H9 (cell line): Measurements from ENCODE around the gene USP26. TPM values are rescaled to one million over a fixed set of nuclear protein-coding genes. Genes with fewer than 3 reads are reported as not detected.

Experiments
- DNase-seq: peaks from one replicate; pipeline ENCODE4 v3.0.0-alpha.2; 2017
- H2AFZ ChIP-seq: one replicate; pipeline ENCODE4 v1.6.1; 2013; ENCODE audit warnings: mild to moderate bottlenecking, low read length, control low read depth, moderate library complexity
- H2AK5ac ChIP-seq: 2 replicates; pipeline ENCODE4 v1.6.1; 2013; ENCODE audit warnings: low read length, control low read depth, mixed read lengths; ENCODE audit not compliant: insufficient read length
- H2BK120ac ChIP-seq: one replicate; pipeline ENCODE4 v1.6.1; 2013; ENCODE audit warnings: low read depth, mild to moderate bottlenecking, low read length, control low read depth, inconsistent platforms; ENCODE audit not compliant: poor library complexity, severe bottlenecking
- H2BK12ac ChIP-seq: 2 replicates; pipeline ENCODE4 v1.6.1; 2013; ENCODE audit warnings: low read length, control low read depth, mixed read lengths, low read depth; ENCODE audit not compliant: insufficient read length
- H2BK15ac ChIP-seq: 2 replicates; pipeline ENCODE4 v1.6.1; 2013; ENCODE audit warnings: low read depth, low read length, control low read depth
- H2BK20ac ChIP-seq: one replicate; pipeline ENCODE4 v1.6.1; 2013; ENCODE audit warnings: low read depth, mild to moderate bottlenecking, low read length, control low read depth, inconsistent platforms; ENCODE audit not compliant: poor library complexity, severe bottlenecking
- H2BK5ac ChIP-seq: 2 replicates; pipeline ENCODE4 v1.6.1; 2013; ENCODE audit warnings: low read length, control low read depth, mixed read lengths; ENCODE audit not compliant: insufficient read length
- H3K14ac ChIP-seq: 2 replicates; pipeline ENCODE4 v1.6.1; 2013; ENCODE audit warnings: low read length, control low read depth; ENCODE audit not compliant: insufficient read depth
- H3K18ac ChIP-seq: 2 replicates; pipeline ENCODE4 v1.6.1; 2013; ENCODE audit warnings: low read depth, mild to moderate bottlenecking, mixed read lengths, low read length, control low read depth; ENCODE audit not compliant: insufficient read length
- H3K23ac ChIP-seq: 2 replicates; pipeline ENCODE4 v1.6.1; 2013; ENCODE audit warnings: low read length, control low read depth, mixed read lengths, low read depth; ENCODE audit not compliant: insufficient read length
- H3K23me2 ChIP-seq: 2 replicates; pipeline ENCODE4 v1.6.1; 2013; ENCODE audit warnings: low read depth, mild to moderate bottlenecking, mixed read lengths, low read length, control low read depth; ENCODE audit not compliant: insufficient read length, poor library complexity, severe bottlenecking
- H3K27ac ChIP-seq: 2 replicates; pipeline ENCODE4 v1.5.1; 2013; ENCODE audit warnings: low read length, control low read depth, mixed read lengths, low read depth; ENCODE audit not compliant: insufficient read length
- H3K27me3 ChIP-seq: 2 replicates; pipeline ENCODE4 v1.6.1; 2013; ENCODE audit warnings: low read length, control low read depth, inconsistent platforms; ENCODE audit not compliant: insufficient read depth
- H3K4ac ChIP-seq: 2 replicates; pipeline ENCODE4 v1.6.1; 2013; ENCODE audit warnings: low read depth, mild to moderate bottlenecking, control low read depth, inconsistent platforms, low read length, moderate library complexity
- H3K4me1 ChIP-seq: 2 replicates; pipeline ENCODE4 v1.6.1; 2013; ENCODE audit warnings: low read length, control low read depth, inconsistent platforms; ENCODE audit not compliant: insufficient read depth
- H3K4me2 ChIP-seq: 2 replicates; pipeline ENCODE4 v1.6.1; 2013; ENCODE audit warnings: low read length, control low read depth, mixed read lengths; ENCODE audit not compliant: insufficient read length, insufficient read depth
- H3K56ac ChIP-seq: 2 replicates; pipeline ENCODE4 v1.6.1; 2013; ENCODE audit warnings: low read depth, mild to moderate bottlenecking, mixed read lengths, low read length, control low read depth; ENCODE audit not compliant: insufficient read length
- H3K79me1 ChIP-seq: 2 replicates; pipeline ENCODE4 v1.6.1; 2013; ENCODE audit warnings: low read depth, mild to moderate bottlenecking, moderate library complexity, low read length, control low read depth, inconsistent platforms; ENCODE audit not compliant: insufficient read depth, poor library complexity, severe bottlenecking
- H3K79me2 ChIP-seq: 2 replicates; pipeline ENCODE4 v1.6.1; 2013; ENCODE audit warnings: low read length, control low read depth, inconsistent platforms; ENCODE audit not compliant: insufficient read depth
- H3K9ac ChIP-seq: 2 replicates; pipeline ENCODE4 v1.6.1; 2013; ENCODE audit warnings: low read length, control low read depth, mixed read lengths; ENCODE audit not compliant: insufficient read length; ENCODE audit errors: extremely low read depth
- H3K9me3 ChIP-seq: one replicate; pipeline ENCODE4 v1.6.1; 2013; ENCODE audit warnings: low read depth, low read length, inconsistent platforms; ENCODE audit not compliant: control insufficient read depth
- H3T11ph ChIP-seq: one replicate; pipeline ENCODE4 v1.6.1; 2013; ENCODE audit warnings: mild to moderate bottlenecking, low read length, control low read depth, inconsistent platforms
- H4K20me1 ChIP-seq: one replicate; pipeline ENCODE4 v1.6.1; 2013; ENCODE audit not compliant: control insufficient read depth, insufficient read length, insufficient read depth
- H4K5ac ChIP-seq: 2 replicates; pipeline ENCODE4 v1.6.1; 2013; ENCODE audit warnings: low read depth, mild to moderate bottlenecking, mixed read lengths, low read length, control low read depth; ENCODE audit not compliant: insufficient read length
- H4K8ac ChIP-seq: replicated peaks from 2 replicates; pipeline ENCODE4 v1.6.1; 2013; ENCODE audit warnings: low read length, control low read depth, mixed read lengths, low read depth; ENCODE audit not compliant: insufficient read length
- H4K91ac ChIP-seq: 2 replicates; pipeline ENCODE4 v1.6.1; 2013; ENCODE audit warnings: low read depth, mild to moderate bottlenecking, moderate library complexity, mixed read lengths, low read length, control low read depth; ENCODE audit not compliant: insufficient read length
- H3K27ac Mint-ChIP-seq, 3 experiments: 2 replicates in 2 of 3; 3 replicates in 1 of 3; pipeline ENCODE4 v1.8.0; 2020 to 2021; ENCODE audit warnings: mixed read lengths in 3 of 3, mild to moderate bottlenecking in 1 of 3, moderate library complexity in 1 of 3
- H3K27me3 Mint-ChIP-seq: 2 replicates; pipeline ENCODE4 v1.8.0; 2021; ENCODE audit warnings: low read depth, mild to moderate bottlenecking, moderate library complexity, mixed read lengths
- H3K36me3 Mint-ChIP-seq, 3 experiments: 2 replicates in 2 of 3; 3 replicates in 1 of 3; pipeline ENCODE4 v1.8.0; 2020 to 2021; ENCODE audit warnings: low read depth in 3 of 3, mixed read lengths in 3 of 3; ENCODE audit not compliant: insufficient read depth in 1 of 3
- H3K4me1 Mint-ChIP-seq, 2 experiments: 2 replicates each; pipeline ENCODE4 v1.8.0; 2020; ENCODE audit warnings: mixed read lengths in 2 of 2
- H3K4me3 Mint-ChIP-seq, 2 experiments: 2 replicates in 1 of 2; 3 replicates in 1 of 2; pipeline ENCODE4 v1.8.0; 2020 to 2021; ENCODE audit warnings: mild to moderate bottlenecking in 2 of 2, mixed read lengths in 2 of 2, moderate library complexity in 1 of 2
- H3K9me3 Mint-ChIP-seq, 2 experiments: 2 replicates in 1 of 2; 3 replicates in 1 of 2; pipeline ENCODE4 v1.8.0; 2020; ENCODE audit warnings: mild to moderate bottlenecking in 2 of 2, mixed read lengths in 2 of 2, moderate library complexity in 1 of 2
- WGBS: extraction: QIAGEN DNeasy Blood & Tissue Kit; methylation state at CpG from one replicate; pipeline ENCODE4 v1.1.7; 2013; ENCODE audit warnings: missing lambda C conversion rate, low lambda C conversion rate, mixed read lengths; ENCODE audit not compliant: insufficient read length; ENCODE audit errors: extremely low coverage; 5-methylcytosine and 5-hydroxymethylcytosine counted together
- total RNA-seq: library from RNA; stranded (reverse); gene quantifications from 2 replicates; pipeline ENCODE4 v1.2.1, GENCODE V29; 2021
- TF ChIP-seq, protein P1 (sequence below): fragments of 200-600 bp; sonication (generic); conservative IDR thresholded peaks from 3 replicates; pipeline ENCODE4 v1.8.0; 2021; ENCODE audit warnings: antibody characterized with exemption, mild to moderate bottlenecking

Gene USP26
- total RNA-seq, 1 experiment from 2014 or later, result not detected

DNA sequence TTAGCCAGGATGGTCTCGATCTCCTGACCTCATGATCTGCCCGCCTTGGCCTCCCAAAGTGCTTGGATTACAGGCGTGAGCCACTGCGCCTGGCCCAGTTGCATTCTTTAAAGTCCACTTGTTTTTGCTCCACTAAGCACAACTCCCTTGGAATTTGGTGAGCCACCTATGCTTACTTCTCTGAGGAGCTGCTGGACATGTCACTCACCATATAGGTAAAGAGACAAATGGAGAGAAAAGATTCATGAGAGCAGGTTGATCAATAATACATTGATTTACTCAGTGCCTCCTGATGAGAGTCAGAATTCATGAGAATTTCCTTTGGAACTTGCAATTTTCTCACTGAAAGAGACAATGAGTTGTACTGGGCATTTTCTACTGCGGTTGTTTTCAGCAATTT is 48.2 kb downstream of the USP26 start:
- no CpG with 5 or more reads among the region's 5 CpGs for WGBS
- no peak overlapping the region for H3K4me3 Mint-ChIP-seq
- no peak overlapping the region for H4K5ac ChIP-seq
- no peak overlapping the region for H4K8ac ChIP-seq
- H3K36me3 Mint-ChIP-seq, result no peaks in the 10 kb centered on the region
- H3K23ac ChIP-seq, result no peak overlapping the region
- TF ChIP-seq, protein P1, sequence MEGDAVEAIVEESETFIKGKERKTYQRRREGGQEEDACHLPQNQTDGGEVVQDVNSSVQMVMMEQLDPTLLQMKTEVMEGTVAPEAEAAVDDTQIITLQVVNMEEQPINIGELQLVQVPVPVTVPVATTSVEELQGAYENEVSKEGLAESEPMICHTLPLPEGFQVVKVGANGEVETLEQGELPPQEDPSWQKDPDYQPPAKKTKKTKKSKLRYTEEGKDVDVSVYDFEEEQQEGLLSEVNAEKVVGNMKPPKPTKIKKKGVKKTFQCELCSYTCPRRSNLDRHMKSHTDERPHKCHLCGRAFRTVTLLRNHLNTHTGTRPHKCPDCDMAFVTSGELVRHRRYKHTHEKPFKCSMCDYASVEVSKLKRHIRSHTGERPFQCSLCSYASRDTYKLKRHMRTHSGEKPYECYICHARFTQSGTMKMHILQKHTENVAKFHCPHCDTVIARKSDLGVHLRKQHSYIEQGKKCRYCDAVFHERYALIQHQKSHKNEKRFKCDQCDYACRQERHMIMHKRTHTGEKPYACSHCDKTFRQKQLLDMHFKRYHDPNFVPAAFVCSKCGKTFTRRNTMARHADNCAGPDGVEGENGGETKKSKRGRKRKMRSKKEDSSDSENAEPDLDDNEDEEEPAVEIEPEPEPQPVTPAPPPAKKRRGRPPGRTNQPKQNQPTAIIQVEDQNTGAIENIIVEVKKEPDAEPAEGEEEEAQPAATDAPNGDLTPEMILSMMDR, result no peak
- H3K79me2 ChIP-seq, result no peaks in the 10 kb centered on the region
- H3K4me2 ChIP-seq, result no peak overlapping the region
- no peaks in the 10 kb centered on the region for H3K27me3 Mint-ChIP-seq
- no peak for DNase-seq
- H3K14ac ChIP-seq, result no peak overlapping the region
- no peaks in the 10 kb centered on the region for H3K79me1 ChIP-seq
- H3K4me1 ChIP-seq, result 0 out of 2 replicates have a peak, but pooled peaks cover 3% of the 10 kb centered on the region
- no peak overlapping the region for H3T11ph ChIP-seq
- no peak overlapping the region for H2BK5ac ChIP-seq
- H3K4ac ChIP-seq, result no peak overlapping the region
- H2BK120ac ChIP-seq, result no peak overlapping the region
- H3K27me3 ChIP-seq, result no peaks in the 10 kb centered on the region
- H2BK12ac ChIP-seq, result no peak overlapping the region
- no peak overlapping the region for H3K56ac ChIP-seq
- H2BK20ac ChIP-seq, result no peak overlapping the region
- H4K91ac ChIP-seq, result no peak overlapping the region
- no peak overlapping the region for H2AK5ac ChIP-seq
- no peaks in the 10 kb centered on the region for H3K9me3 ChIP-seq
- no peak overlapping the region for H3K18ac ChIP-seq
- H2AFZ ChIP-seq, result no peak overlapping the region
- H3K4me1 Mint-ChIP-seq, result peaks cover 14 to 17% of the 10 kb centered on the region in 2 experiments
- H3K27ac ChIP-seq, result no peak overlapping the region
- H4K20me1 ChIP-seq, result no peaks in the 10 kb centered on the region
- no peak overlapping the region for H3K27ac Mint-ChIP-seq
- no peak overlapping the region for H2BK15ac ChIP-seq
- no peak overlapping the region for H3K9ac ChIP-seq
- H3K23me2 ChIP-seq, result no peaks in the 10 kb centered on the region
- H3K9me3 Mint-ChIP-seq, result peaks cover 0 to 2% of the 10 kb centered on the region in 2 experiments; a peak in 2 of 5 replicates
